Heart left ventricle (tissue), 16 donors: ENCODE results near the gene GARS1. TPM values are rescaled to one million over a fixed set of nuclear protein-coding genes. Genes with fewer than 3 reads are reported as not detected.

Experiments used
- ATAC-seq, 4 donors: fragments of 200-7000 bp; cut with Tn5 transposase; one replicate each; pipeline ENCODE4 v1.9.1; 2020 to 2022; ENCODE audit warnings: moderate library complexity in 4 of 4, mild to moderate bottlenecking in 3 of 4, moderate number of reproducible peaks in 1 of 4
- DNase-seq, 5 donors: peaks; one replicate each; pipeline ENCODE4 v3.0.0-alpha.2; 2020
- H3K27ac ChIP-seq, 12 donors: fragments of 200-600 bp; sonication (generic) in 4 of 12; one replicate each; pipeline versions ENCODE4 v1.5.0 to v1.8.0; 2016 to 2022; ENCODE audit warnings: mild to moderate bottlenecking in 2 of 12
- H3K27me3 ChIP-seq, 9 donors: fragments of 200-600 bp; sonication (generic) in 2 of 9; one replicate each; pipeline versions ENCODE4 v1.5.1 to v1.8.0; 2016 to 2022; ENCODE audit warnings: mild to moderate bottlenecking in 3 of 9
- H3K36me3 ChIP-seq, 9 donors: fragments of 200-600 bp; sonication (generic) in 2 of 9; one replicate each; pipeline versions ENCODE4 v1.5.0 to v1.8.0; 2018 to 2022; ENCODE audit warnings: mild to moderate bottlenecking in 2 of 9
- H3K4me1 ChIP-seq, 12 donors: fragments of 200-600 bp; sonication (generic) in 4 of 12; one replicate each; pipeline versions ENCODE4 v1.5.0 to v1.8.0; 2016 to 2022; ENCODE audit warnings: mild to moderate bottlenecking in 3 of 12
- H3K4me3 ChIP-seq, 12 donors: fragments of 200-600 bp; sonication (generic) in 4 of 12; one replicate each; pipeline versions ENCODE4 v1.5.0 to v1.8.0; 2017 to 2022; ENCODE audit warnings: mild to moderate bottlenecking in 9 of 12, moderate library complexity in 4 of 12
- H3K9me3 ChIP-seq, 12 donors: fragments of 200-600 bp; sonication (generic) in 4 of 12; one replicate each; pipeline versions ENCODE4 v1.5.0 to v1.8.0; 2016 to 2022; ENCODE audit warnings: mild to moderate bottlenecking in 1 of 12
- CTCF ChIP-seq, 12 donors: fragments of 200-600 bp; sonication (generic) in 4 of 12; IDR thresholded peaks; one replicate each; pipeline versions ENCODE4 v1.5.0 to v1.8.0; 2018 to 2022; ENCODE audit warnings: antibody characterized with exemption in 12 of 12, mild to moderate bottlenecking in 5 of 12
- POLR2A ChIP-seq, 2 donors: fragments of 450-650 bp; IDR thresholded peaks; one replicate each; pipeline ENCODE4 v1.6.1; 2017; ENCODE audit warnings: antibody characterized with exemption in 2 of 2, mild to moderate bottlenecking in 2 of 2, moderate library complexity in 2 of 2
- WGBS, 4 donors: extraction: QIAGEN DNeasy Blood & Tissue Kit in 2 of 4; methylation state at CpG; one replicate each; pipeline versions ENCODE4 v1.1.5 to v1.1.7; 2013 to 2018; 5-methylcytosine and 5-hydroxymethylcytosine counted together
- intact Hi-C, 10 donors: fragments of 100-400 bp; cut with DNase I; formaldehyde crosslinking; loops; one replicate each; pipeline versions ENCODE4 v1.11.1 to v1.14.2; 2022
- polyA plus RNA-seq, 2 donors: library from polyadenylated mRNA; stranded (reverse); fragments of 200-250 nt; gene quantifications; one replicate each; pipeline ENCODE4 v1.2.3, GENCODE V29; 2013
- total RNA-seq, 9 donors: library from RNA; depleted of rRNA in 2 of 9; stranded (reverse); fragments of >200 nt in 2 of 9; fragmentation: NEBNext Ultra II Directional in 3 of 9; extraction: Animal tissue kit (Norgen Biotek cat#: 25700) in 3 of 9; gene quantifications; one replicate each; pipeline versions ENCODE4 v1.1.0 to v1.2.4, GENCODE V29; 2016 to 2023
- donor health status: ischemic (EF 13 %, LVEDD 7.1; RV severe dilation, severe dysfunction).
- donor health status: healthy with polysubstance abuse.
- donor health status: DM: no; HTN: yes; CAD: no.
- donor health status: DM: no; HTN: no; CAD: no.
- donor health status: ischemic (EF 25% LVEDD 6.9; RV normal size, moderate dysfunction).
- donor health status: ischemic (EF 25% LVEDD 5.7; RV mildly dilated, moderate dysfunction).
- donor health status: healthy.
- donor health status: DM: yes; HTN: yes; CAD: no.
- donor health status: ischemic (EF 35%, LVEDD 5.7; RV mildly dilated, moderate dysfunction).
- donor health status: nonischemic (EF 11% LVEDD 7.7; RV severe dilation, severe dysfunction).
- donor health status: DM: yes; HTN: yes; CAD: no.
- donor health status: PGD.
- donor health status: ischemic (EF 29% LVEDD 5.4; RV normal size, mild dysfunction).
- donor health status: nonischemic (EF 23%, LVEDD 6.1; RV moderate dilation, normal function).

The GARS1 gene
- total and polyA plus RNA-seq, 11 donors, result 32.7 to 96.2 (median 48.5) TPM

GRCh38 chr7:30548845-30549244, 45.8 kb upstream of the GARS1 start:
- peak overlapping the region in 11 of 12 donors; percentile 20 to 77 (median 56) for H3K27ac ChIP-seq

GRCh38 chr7:30549931-30550493, 44.7 kb upstream of the GARS1 start:
- DNase-seq, result peak in 2 of 5 donors; percentile 43 to 45
- Histone ChIP-seq H3K27me3 (no peaks in the 10 kb centered on the region), H3K4me3 (no peak overlapping the region), H3K27ac (peak overlapping the region in 11 of 12 donors; percentile 40 to 86 (median 68)), H3K4me1 (peaks cover 3 to 31% (median 14%) of the 10 kb centered on the region in 12 donors), H3K9me3 (no peaks in the 10 kb centered on the region), H3K36me3 (peaks cover 0 to 26% (median 4%) of the 10 kb centered on the region in 9 donors)
- intact Hi-C loops, result loop anchor here in 3 of 10 donors (1.0 to 5.0 kb wide), 3 partner anchors 14 to 273 kb away; no protein-coding TSS in a partner anchor
- ATAC-seq, result peak; percentile 29 to 82 (median 48)
- TF ChIP-seq POLR2A (IDR thresholded peaks at IDR 0.05) (no peak), CTCF (IDR thresholded peaks at IDR 0.05) (no peak)
- WGBS, 4 donors, result 73 to 81% (median 75%) methylated on average over 7 of the region's 7 CpGs

More at GRCh38 chr7:30548845-30549244, 45.8 kb upstream of the GARS1 start:
- H3K4me1 ChIP-seq, result peaks cover 3 to 31% (median 14%) of the 10 kb centered on the region in 12 donors
- H3K4me3 ChIP-seq, result no peak overlapping the region
- DNase-seq (peak in 4 of 5 donors; percentile 48 to 70 (median 60)), ATAC-seq (peak; percentile 66 to 84 (median 76))
- no peaks in the 10 kb centered on the region for H3K27me3 ChIP-seq
- intact Hi-C loops, result loop anchor here in 4 of 10 donors (1.0 to 5.0 kb wide), 3 partner anchors 15 to 272 kb away; no protein-coding TSS in a partner anchor
- 20 to 27% (median 24%) methylated on average over 6 of the region's 6 CpGs for WGBS, 4 donors
- H3K9me3 ChIP-seq, result no peaks in the 10 kb centered on the region
- no peak for TF ChIP-seq POLR2A (IDR thresholded peaks at IDR 0.05)
- TF ChIP-seq CTCF (IDR thresholded peaks at IDR 0.05), result peak; percentile 72 to 95 (median 83)
- peaks cover 0 to 26% (median 4%) of the 10 kb centered on the region in 9 donors for H3K36me3 ChIP-seq

GRCh38 chr7:30552330-30552729, 42.3 kb upstream of the GARS1 start:
- DNase-seq, result no peak
- H3K36me3 ChIP-seq, result peaks cover 0 to 26% (median 3%) of the 10 kb centered on the region in 9 donors
- no peak overlapping the region for H3K27ac ChIP-seq
- peaks cover 3 to 31% (median 14%) of the 10 kb centered on the region in 12 donors for H3K4me1 ChIP-seq
- no peak overlapping the region for H3K4me3 ChIP-seq
- intact Hi-C loops, result no loop called here
- no peaks in the 10 kb centered on the region for H3K9me3 ChIP-seq
- no peak for ATAC-seq
- no peaks in the 10 kb centered on the region for H3K27me3 ChIP-seq
- TF ChIP-seq CTCF (IDR thresholded peaks at IDR 0.05), result no peak
- no peak for TF ChIP-seq POLR2A (IDR thresholded peaks at IDR 0.05)
- 46 to 97% (median 67%) methylated on average over 1 of the region's 1 CpG for WGBS, 4 donors

GRCh38 chr7:30553141-30553540, 41.5 kb upstream of the GARS1 start:
- Histone ChIP-seq H3K4me3 (no peak overlapping the region), H3K9me3 (no peaks in the 10 kb centered on the region), H3K4me1 (peaks cover 3 to 31% (median 14%) of the 10 kb centered on the region in 12 donors), H3K36me3 (peaks cover 0 to 28% (median 0%) of the 10 kb centered on the region in 9 donors), H3K27me3 (no peaks in the 10 kb centered on the region), H3K27ac (no peak overlapping the region)
- no peak for ATAC-seq
- intact Hi-C loops, result no loop called here
- DNase-seq, result no peak
- TF ChIP-seq CTCF (IDR thresholded peaks at IDR 0.05) (no peak), POLR2A (IDR thresholded peaks at IDR 0.05) (no peak)
